SIG-M5 treated with dmso at 0.1 percent for 504 hours (cell line): ENCODE results near the gene CHMP1A.

ENCODE experiments used
- DNase-seq: peaks from one replicate; lab custom pipeline; 2025; ENCODE audit not compliant: unreplicated experiment; lab: John Stamatoyannopoulos, UW

Gene CHMP1A

DNA sequence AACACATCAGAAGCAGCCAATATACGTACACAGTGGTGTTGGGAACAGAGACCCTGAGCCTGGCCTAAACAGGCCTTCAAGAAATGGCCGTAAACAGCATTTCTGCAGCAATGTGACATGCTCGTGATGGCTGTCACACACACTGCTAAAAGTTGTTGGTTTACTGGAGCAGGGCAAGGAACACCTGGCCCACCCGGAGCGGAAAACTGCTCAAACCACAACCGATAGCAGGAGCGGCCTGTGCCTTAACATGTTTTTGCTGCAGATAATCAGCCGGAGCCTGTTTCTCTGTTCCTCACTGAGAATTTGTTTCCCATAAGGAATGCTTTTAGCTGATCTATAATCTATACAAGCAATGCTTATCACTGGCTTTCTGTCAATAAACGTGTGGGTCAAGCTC is 50.1 kb downstream of the CHMP1A start:
- DNase-seq, result no peak

DNA sequence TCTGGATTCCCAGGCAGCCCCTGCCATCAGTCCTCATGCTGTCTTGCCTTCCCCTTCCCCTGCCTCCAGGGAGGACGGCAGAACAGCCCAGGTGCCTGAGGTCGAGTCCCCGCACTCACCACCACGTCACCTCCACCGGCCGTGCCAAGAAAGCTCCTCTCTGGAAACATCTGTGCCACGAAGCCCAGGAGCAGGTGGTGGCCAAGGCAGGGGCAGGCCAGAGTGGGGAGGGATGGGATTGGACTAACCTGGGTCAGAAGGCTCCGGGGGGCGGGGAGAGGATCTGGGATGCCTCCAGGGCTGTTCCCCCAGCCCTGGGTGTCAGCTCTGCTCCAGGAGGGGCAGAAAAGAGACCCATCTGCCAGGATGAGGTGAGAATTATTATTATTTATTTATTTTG is 51.5 kb downstream of the CHMP1A start:
- DNase-seq, result no peak

DNA sequence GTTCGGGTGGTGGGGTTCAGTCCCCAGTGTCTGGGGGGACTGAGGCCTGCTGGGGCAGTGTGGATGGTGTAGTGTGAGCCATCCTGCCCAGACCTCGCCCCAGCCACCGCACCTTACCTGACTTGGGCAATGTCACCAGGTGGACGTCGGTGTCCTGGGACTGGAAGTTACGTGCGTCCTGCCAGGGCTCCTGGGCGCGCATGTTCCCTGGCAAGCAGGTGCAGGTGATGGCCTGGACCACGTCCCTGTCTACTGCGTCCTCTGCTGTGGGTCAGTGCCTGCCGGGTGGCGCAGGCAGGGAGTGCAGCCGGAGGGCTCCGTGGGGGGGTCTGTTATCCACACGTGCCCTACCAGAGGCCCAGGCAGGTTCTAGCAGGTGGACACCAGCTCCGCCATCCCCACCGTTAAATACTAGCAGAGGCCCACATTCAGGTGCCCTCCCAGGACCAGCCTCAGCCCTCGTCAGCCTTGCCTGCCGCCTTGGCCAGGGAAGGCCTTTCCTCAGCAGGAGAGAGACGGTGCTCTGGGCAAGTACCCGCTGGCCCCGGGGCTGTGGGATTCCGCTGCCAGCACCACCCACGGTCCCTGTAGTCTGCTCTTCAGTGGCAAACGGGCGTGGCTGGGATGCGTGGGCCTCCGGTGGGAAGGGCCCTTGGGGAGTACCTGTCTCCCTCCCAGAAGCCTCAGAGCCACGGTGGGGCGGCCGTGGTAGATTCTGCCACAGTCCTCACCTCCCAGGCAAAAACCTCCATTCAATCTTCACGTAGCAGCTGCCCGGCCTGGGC is 52.1 kb downstream of the CHMP1A start:
- DNase-seq, result no peak

DNA sequence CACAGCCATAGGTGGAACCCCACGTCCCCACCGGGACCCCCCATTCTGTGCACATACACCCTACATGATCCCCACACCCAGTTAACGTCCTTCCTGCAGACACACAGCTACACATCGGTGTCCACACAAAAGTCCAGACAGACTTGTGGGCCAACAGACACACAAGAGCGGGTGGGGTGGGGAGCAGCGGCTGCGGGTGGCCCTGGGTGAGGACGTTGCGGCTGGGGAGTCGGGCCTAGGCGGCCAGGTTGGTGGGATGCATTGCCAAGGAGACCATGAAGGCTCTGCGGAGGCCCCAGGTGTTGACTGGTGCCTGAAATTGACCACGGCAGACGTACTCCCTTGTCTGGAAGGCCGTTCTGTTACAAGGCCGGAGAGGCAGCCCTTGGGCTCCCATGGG is 52.7 kb downstream of the CHMP1A start:
- no peak for DNase-seq

DNA sequence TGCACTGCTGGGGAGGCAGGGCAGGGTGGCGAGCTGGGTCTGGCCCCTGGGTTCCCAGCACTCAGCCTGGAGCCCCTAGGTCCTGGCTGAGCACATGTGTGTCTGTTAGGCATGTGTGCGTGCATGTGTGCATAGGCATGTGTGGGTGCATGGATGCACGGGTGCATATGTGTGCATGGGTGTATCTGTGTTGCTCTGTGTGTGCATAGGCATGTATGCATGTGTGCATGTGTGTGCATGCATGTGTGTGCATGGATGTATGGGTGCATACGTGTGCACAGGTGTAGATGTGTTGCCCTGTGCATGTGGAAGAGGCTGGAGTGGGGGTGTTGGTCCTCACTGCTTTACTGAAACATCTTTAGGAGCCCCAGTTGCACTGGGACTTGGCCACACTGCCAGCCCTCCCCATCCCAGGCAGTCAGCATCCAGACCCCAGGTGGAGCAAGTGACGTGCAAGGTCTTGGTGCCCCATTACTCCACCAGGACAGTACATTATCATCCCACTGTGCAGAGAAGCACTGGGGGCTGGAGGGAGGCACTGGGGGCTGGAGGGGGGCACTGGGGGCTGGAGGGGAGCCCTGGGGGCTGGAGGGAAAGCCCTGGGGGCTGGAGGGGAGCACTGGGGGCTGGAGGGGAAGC is 54.4 kb downstream of the CHMP1A start:
- DNase-seq, result no peak

DNA sequence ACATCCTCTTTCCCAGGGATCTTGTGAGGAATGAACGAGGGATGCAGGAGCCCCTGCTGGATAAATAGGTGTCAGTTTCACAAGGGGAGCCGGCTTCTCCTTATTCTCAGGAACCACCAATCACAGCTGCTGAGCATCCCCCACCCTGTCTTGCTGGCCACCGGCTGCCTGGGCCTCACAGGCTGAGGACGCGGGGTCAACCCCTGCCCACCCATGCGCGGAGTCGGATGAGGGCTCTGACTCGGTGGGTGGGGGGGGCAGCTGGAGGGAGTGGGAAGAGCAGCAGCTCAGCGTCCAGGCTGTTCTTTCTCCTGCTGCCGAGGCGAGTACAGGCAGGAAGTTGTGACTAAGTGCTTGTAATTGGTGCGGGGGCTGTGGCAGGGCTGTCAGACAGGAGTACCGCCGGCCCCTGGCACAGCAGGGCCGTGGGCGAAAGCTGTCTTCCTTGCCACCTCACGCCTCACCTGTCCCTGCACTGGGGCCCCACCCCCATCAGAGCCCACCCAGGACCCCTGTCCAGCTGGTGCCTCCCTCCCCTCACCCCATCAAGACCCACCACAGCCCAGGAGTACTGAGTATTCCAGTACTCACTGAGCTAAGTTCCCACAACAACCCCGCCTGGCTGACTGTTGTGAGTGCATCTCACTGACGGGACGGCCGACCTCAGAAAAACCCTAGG is 55.1 kb downstream of the CHMP1A start:
- peak; percentile 73 for DNase-seq

DNA sequence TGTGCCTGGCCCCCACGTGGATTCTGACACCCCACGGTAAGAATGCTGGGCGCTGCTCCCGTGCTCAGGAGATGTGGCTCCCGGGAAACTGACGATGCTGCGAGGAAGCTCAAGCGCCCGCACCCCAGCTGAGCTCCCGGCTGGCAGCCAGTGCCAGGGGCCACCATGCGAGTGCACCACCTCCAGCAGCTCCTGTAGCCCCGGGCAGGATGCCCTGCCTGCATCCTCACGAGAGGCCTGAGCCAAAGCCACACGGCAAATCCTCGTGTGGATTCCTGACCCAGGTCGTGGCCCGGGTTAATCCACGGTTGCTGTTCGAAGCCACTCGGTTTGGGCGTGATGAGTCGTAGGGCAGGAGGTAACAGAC is 55.6 kb downstream of the CHMP1A start:
- no peak for DNase-seq

DNA sequence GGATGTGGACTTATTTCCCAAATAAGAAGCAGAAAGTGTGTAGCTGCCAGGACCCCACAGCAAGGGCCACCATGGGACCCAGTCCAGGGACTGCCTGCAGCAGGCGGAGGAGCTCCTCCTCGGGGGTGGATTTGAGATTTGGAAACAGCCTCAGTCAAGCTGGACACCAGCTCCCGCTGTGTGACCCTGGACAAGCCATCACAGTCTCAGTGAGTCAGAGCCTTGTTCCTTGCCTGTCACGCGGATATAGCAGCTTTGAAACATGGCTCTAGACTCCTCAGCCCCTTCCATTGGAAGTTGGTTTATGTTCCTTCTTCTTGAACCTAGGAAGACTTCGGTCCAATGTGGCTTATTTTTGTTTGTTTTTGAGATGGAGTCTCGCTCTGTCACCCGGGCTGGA is 56.6 kb downstream of the CHMP1A start:
- DNase-seq, result no peak

DNA sequence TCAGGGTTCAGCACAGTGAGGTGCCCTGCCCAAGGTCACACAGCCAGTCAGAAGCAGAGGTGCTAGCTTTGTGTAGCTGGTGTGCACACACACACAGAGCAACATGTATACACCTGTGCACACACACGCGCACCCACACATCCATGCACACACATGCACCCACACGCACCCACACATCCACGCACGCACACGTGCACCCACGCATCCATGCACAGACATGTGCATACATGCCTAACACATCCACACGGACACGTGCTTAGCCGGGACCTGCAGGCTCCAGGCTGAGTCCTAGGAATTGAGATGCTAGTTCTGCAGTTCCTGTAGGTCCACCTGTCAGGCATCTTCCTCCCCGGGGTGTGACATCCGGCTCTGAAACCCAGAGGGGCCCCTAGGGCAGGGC is 57.1 kb downstream of the CHMP1A start:
- no peak for DNase-seq

DNA sequence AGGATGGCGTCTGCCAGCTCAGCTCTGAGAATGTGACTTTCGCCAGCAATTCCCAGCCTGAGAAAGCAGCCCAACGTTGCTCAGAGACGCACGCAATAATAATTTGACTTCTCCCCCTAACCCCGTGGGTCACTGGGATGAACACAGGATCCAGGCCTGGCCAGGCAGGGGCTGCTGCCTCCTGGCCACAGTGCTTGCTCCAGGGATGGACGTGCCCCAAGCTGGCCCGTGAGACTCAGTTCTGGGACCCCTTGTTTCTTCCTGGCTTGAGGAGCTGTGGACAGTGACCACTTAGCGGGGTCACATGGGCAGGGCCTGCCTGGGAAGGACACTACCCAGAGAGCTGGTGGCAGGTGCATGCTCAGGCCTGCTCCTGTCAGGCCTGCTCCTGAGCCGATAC is 57.6 kb downstream of the CHMP1A start:
- DNase-seq, result no peak

DNA sequence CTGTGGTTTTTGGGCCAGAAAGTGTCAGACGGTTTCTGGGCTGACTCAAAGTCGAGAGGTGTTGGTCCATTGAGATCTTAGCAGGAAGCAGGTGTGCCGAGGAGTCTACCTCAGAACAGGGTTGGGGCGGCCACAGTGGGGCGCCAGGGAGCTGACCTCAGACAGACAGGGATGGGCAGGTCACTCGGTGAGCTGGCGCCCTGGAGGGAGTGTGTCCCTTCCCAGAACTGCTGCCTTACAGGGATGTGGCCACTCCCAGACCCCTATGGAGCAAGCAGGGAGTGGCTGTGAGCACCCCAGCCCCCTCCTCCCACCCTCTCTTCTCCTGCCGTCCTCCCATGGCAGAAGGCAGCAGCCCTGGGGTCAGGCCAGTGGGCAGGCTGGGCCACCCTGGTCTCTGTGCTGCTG is 58.1 kb downstream of the CHMP1A start:
- DNase-seq, result peak; percentile 25

DNA sequence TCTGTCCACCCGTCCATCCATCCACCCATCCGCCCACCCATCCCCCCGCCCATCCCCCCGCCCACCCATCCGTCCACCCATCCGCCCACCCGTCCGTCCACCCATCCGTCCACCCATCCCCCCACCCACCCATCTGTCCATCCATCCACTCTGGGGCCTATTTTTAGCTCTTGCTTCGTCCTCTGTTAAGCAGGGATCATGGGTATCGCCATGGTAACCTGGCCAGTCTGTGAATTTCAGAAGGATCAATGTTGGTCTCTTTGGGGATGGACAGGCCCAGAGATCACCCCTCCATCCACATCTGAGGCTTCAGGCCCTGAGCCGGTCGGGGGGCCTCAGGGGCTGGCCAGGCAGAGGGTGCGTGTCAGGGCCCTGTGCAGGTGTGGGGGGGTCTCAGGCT is 59.3 kb downstream of the CHMP1A start:
- no peak for DNase-seq

DNA sequence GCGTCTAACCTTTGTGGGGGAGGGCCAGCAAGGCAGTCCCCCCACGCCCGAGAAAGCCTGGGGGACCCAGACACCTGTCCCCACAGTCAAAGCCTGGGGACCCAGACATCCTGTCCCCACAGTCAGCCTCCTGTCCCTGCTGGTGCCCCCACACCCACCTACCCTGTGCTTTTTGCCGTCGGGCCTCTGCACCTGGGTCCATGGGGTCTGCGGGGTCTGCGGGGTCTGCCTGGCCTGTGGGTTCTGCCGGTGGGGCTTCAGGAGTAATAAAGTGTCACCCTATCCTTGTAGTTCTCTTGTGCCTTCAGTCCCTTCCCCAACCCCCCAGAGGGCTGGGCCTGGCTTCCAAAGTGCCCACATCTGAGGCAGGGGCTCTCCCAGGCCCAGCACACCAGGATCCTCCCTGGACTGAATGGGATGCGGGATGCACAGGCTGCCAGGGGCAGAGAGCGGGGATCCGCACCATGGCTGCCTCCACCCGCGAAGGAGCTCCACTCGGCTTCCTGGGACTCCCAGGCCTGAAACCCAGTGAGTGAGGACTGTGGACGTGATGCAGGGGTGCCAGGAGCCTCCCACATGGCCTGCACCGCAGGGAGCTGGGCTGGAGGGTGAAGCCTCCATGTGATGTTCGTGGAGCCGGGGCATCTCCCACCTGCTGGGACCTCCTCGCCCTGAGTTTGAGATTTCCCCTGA is 60.4 kb downstream of the CHMP1A start:
- no peak for DNase-seq

DNA sequence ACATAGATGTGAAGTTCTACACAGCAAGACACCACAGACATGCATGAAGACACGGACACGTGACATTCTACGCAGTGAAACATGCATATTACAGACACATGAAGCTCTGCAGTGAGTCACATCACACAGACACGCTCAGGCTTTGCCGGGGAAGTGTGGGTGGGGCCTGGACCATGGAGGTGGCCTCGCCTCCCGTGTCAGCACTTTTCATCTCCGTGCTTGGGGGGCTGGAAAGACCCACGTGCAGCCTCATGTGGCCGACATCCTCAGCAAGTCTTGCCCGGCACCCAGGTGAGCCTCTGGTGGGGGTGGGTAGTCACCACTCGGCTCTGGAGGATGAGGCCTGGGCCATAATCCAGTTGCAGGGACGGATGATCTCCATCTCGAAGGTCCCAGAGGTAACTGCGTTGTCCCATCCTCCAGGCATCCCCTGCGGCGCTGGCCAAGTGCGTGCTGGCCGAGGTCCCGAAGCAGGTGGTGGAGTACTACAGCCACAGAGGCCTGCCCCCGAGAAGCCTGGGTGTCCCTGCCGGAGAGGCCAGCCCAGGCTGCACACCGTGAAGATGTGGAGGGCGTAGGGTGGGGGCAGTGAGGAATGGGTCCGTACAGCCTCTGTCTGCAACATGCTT is 61.3 kb downstream of the CHMP1A start:
- DNase-seq, result no peak

DNA sequence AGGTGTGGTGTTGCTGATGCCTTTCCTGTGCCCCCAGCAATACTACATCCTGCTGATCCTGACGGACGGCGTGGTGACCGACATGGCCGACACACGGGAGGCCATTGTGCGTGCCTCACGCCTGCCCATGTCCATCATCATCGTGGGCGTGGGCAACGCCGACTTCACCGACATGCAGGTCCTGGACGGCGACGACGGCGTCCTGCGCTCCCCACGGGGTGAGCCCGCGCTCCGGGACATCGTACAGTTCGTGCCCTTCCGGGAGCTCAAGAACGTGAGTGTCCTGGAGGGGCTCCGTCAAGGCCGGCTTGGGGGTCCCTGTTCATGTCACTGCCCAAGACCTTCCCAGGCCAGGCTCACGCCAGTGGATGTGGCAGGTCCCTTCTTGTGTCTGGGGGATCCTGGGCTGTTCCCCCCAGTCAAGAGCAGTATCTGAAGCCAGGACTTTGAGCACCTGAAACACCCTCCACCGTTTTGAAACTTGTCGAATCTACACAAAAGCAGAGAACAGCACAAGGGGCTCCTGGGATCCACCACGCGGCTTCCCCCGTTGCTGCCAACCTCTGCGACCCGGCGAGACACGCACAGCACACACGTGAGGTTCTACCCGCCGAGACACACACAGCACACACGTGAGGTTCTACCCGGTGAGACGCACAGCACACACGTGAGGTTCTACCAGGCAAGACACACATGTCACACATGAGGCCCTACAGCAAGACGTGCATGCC is 62.0 kb downstream of the CHMP1A start:
- no peak for DNase-seq
